ENCODE measurements around the gene YEATS2. TPM values are rescaled to one million over a fixed set of nuclear protein-coding genes. Genes with fewer than 3 reads are reported as not detected.

The YEATS2 gene
- total and polyA plus RNA-seq, 2 of the 4 experiments (the other 2 are of a cell fraction) = 30.1 to 43.0 TPM

DNA sequence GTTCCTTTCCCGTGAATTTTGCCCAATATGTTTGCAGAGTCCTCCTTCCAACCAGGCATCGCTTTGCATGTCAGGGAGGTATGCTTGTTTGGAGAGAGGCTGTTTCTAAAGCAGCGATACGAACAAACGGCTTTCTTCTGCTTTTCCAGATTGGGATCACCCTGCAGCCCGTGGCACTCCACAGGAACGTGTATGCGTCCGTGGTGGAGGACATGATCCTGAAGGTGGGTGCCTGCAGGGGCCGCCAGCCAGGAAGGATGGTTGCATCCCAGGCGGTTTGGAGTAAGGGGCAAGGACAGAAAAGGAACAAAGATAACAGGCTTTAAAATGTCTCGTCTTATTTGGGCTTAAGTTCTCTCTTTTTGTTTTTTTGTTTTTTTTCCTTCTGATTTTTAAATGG is 110.3 kb downstream of the YEATS2 start:
- intact Hi-C loops (cut with micrococcal nuclease) (no loop called here), dilution Hi-C loops (cut with HindIII; ENCODE audit: low sequenced_read_pairs, unreplicated experiment) (no loop called here), in situ Hi-C loops (cut with MboI; ENCODE audit: low sequenced_read_pairs) (no loop called here)
- Histone ChIP-seq H2AK9ac (replicated peaks; ENCODE audit: low read depth, low read length, poor library complexity) (no peak overlapping the region), H3K27me3 (ENCODE audit: control insufficient read depth, insufficient read depth, low read length) (no peaks in the 10 kb centered on the region), H2AK5ac (ENCODE audit: low read depth, low read length) (no peak overlapping the region), H2BK5ac (ENCODE audit: low read depth, low read length, poor library complexity, severe bottlenecking) (no peak overlapping the region), H3K79me1 (ENCODE audit: low read depth in 1 of 2, low read length in 2 of 2) (peaks cover 0 to 3% of the 10 kb centered on the region in 2 experiments; a peak in 1 of 4 replicates), H3K4me2 (ENCODE audit: low read depth, low read length) (no peak overlapping the region), H3K9me3 (ENCODE audit: control insufficient read depth, insufficient read depth, low read length) (no peaks in the 10 kb centered on the region), H3K18ac (ENCODE audit: low read depth, low read length) (no peak overlapping the region), H4K8ac (ENCODE audit: low read depth in 2 of 2, low read length in 2 of 2) (no peak overlapping the region), H2AFZ (replicated peaks; ENCODE audit: low read length, poor library complexity) (no peak overlapping the region), H4K91ac (ENCODE audit: insufficient read depth, low read depth, low read length) (no peak overlapping the region), H2BK120ac (ENCODE audit: low read depth, low read length) (no peak overlapping the region), H3K23ac (ENCODE audit: low read depth, low read length) (no peak overlapping the region), H3K9me1 (ENCODE audit: insufficient read depth, low read length) (no peaks in the 10 kb centered on the region), H4K5ac (ENCODE audit: low read depth, low read length) (no peak overlapping the region), H2BK20ac (ENCODE audit: low read depth, low read length) (no peak overlapping the region), H2BK15ac (ENCODE audit: low read depth, low read length) (no peak overlapping the region), H3K9ac (ENCODE audit: low read depth, low read length) (no peak overlapping the region), H3K56ac (ENCODE audit: extremely low read depth, insufficient read depth, low read length) (no peak overlapping the region), H3K27ac (ENCODE audit: insufficient read depth, low read length) (no peak overlapping the region), H4K20me1 (ENCODE audit: insufficient read depth, low read length) (peaks cover 3% of the 10 kb centered on the region), H3K4me1 (ENCODE audit: control insufficient read depth, insufficient read depth, low read length) (no peaks in the 10 kb centered on the region), H3K4ac (ENCODE audit: low read depth, low read length) (no peak overlapping the region), H3K36me3 (ENCODE audit: control insufficient read depth, insufficient read depth, low read length) (peaks cover 71% of the 10 kb centered on the region), H3K14ac (replicated peaks; ENCODE audit: low read depth, low read length) (no peak overlapping the region), H3K4me3 (ENCODE audit: insufficient read depth, low read depth, low read length) (no peak overlapping the region)
- ChIA-PET POLR2A (ENCODE audit: unreplicated experiment) (no interaction called here), CTCF (no interaction called here)
- TF ChIP-seq MAZ (IDR thresholded peaks at IDR 0.05; ENCODE audit: borderline replicate concordance, low read depth, low read length) = no peak
- TF ChIP-seq RFX5 (IDR thresholded peaks at IDR 0.05; ENCODE audit: low read depth, low read length) = no peak
- TF ChIP-seq RCOR1 (IDR thresholded peaks at IDR 0.05; ENCODE audit: insufficient replicate concordance, low read length) = no peak
- TF ChIP-seq SMC3 (IDR thresholded peaks at IDR 0.05; ENCODE audit: low read depth, low read length) = no peak
- TF ChIP-seq, protein P1, sequence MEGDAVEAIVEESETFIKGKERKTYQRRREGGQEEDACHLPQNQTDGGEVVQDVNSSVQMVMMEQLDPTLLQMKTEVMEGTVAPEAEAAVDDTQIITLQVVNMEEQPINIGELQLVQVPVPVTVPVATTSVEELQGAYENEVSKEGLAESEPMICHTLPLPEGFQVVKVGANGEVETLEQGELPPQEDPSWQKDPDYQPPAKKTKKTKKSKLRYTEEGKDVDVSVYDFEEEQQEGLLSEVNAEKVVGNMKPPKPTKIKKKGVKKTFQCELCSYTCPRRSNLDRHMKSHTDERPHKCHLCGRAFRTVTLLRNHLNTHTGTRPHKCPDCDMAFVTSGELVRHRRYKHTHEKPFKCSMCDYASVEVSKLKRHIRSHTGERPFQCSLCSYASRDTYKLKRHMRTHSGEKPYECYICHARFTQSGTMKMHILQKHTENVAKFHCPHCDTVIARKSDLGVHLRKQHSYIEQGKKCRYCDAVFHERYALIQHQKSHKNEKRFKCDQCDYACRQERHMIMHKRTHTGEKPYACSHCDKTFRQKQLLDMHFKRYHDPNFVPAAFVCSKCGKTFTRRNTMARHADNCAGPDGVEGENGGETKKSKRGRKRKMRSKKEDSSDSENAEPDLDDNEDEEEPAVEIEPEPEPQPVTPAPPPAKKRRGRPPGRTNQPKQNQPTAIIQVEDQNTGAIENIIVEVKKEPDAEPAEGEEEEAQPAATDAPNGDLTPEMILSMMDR (conservative IDR thresholded peaks at IDR 0.05; ENCODE audit: low read depth, low read length) = no peak
- 95% methylated on average over 4 of the region's 12 CpGs; no CpG with 5 or more reads in 1 of the 2 experiments for WGBS, 2 experiments (ENCODE audit: extremely low coverage in 2 of 2, insufficient read length in 1 of 2)
- BruUV-seq (replicated peaks) = no TSS peak
- no peak for ATAC-seq (ENCODE audit: low read depth)
- no peak for DNase-seq

Measured in IMR-90 (cell line).